ENCODE data around the gene GPX2.
"Not testable (repeated sequence)": the region's sequence is repeated elsewhere in the genome, so short reads cannot be mapped to it uniquely, and the experiment has no call there.

The GPX2 gene

DNA sequence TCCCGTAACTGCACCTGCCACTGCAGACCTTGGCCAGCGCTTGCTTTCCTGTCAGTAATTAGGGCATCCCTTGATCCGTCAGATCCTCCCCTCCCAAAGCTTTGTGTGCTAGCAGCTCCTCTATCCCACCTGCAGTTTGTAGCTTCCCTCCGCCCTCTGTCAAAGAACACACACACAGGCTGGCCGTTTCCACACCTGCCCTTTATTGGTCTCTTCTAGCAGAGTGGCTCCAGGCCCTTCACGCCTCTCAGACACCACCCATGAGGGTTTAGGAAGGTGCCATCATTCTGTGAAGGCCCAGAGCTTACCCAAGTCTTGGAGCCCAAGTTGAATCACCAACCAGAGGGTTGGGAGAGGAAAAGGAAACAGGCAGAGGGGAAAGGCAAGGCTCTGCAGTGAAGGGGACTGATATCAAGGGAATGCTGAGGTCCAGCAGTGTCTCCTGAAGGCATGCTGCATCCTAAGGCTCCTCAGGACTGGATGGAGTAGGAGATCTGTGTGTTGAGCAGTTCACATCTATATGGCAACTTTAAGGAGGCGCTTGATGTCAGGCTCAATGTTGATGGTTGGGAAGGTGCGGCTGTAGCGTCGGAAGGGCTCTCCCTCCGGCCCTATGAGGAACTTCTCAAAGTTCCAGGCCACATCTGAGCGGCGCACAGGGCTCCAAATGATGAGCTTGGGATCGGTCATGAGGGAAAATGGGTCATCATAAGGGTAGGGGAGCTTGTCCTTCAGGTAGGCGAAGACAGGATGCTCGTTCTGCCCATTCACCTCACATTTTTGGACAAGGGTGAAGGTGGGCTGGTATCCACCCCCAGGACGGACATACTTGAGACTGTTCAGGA, 3.4 kb downstream of the GPX2 start:
- no peak for DNase-seq

DNA sequence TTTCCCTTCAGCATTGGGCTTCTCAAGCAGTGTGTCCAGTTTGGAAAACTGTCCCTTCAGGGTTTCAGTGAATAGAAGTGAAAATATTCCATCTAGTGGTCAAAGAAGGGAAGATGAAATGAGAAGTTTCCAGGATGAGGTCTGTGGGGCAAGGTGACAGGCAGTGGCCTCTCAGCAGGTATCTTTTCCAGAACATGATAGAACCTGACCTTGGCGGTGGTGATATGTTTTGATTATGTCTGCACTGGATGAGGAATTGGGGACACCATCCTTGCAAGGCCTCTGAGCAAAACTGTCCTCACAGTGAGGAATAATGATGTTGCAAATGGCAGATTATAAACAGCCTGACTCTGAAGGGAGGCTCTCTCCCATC, 4.7 kb downstream of the GPX2 start:
- no peak for DNase-seq

DNA sequence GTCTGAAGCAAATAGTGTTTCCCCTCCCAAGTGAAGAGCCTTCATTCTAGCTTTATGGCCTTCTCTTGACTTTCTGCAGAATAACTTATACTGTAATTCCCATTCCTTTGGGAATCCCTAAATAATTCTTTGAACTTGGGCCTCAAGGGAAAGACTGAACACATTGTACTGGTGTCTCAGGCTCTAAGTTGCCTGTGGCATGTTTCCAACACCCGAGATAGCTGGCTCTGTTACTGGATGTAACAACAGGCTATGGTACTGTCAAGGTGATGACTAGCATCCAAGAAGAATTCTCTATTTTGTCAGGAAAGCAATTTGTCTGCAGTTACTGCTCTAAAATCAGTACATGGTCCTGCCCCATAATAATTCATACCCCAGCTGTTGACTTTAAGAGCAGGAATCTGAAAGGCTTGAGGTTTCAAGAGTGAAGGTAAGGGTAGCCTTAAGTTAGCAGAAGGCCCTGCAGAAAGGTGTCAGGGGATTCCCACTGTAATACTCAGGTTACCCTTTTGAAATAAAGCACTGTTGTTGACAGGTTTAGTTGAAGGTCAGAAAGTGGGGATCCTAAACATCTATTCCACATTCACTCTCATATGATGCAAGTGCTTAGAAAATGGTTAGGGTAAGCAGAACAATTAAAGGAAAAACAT, 5.2 kb downstream of the GPX2 start:
- DNase-seq, result no peak

- DNase-seq, result no peak
Measured at GRCh38 chr14:64935508-64935907, 7.0 kb downstream of the GPX2 start.

DNA sequence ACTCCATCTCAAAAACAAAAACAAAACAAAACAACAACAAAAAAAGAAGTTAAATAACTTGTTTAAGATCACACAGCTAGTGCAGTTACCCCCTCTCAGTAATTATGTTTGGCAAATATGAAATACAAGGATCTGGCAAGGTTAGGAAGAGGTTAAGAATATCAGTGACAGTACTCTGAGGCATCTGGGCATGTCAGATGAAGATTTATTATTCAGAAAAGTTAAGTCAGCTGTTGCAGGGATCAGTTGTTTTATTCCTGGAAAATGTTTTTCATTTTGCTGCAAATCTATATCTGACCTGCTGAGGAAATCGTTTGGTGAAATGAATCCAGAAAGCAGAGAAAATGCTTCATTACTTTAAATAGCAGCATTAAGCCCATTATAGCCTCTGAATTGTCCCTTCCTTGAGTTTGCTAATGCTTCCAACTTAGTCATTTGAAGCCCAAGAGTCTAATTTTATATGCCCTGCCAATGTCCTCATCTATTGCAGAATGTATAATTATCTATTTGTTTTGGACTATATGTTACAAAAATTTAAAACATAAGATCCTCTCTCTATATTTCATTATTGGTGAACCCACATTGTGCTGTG, 8.1 kb downstream of the GPX2 start:
- no peak for DNase-seq

- DNase-seq, result no peak
Measured at GRCh38 chr14:64932231-64932630, 10.3 kb downstream of the GPX2 start.

DNA sequence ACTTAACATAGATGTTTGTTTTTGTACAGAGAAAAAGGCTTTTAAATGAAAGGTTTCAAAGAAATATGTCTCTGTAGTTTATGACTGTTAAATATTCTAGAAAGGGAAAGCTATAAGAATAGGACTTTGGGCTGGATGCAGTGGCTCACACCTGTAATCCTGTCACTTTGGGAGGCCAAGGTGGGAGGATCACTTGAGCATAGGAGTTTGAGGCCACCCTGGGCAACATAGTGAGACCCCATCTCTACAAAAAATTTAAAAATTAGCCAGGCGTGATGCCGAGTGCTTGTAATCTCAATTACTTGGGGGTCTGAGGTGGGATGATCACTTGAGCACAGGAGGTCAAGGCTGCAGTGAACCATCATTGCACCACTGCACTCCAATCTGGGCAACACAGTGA, 11.4 kb downstream of the GPX2 start:
- no peak for DNase-seq

GRCh38 chr14:64930085-64930843, 12.3 kb downstream of the GPX2 start:
- no peak for DNase-seq

- DNase-seq, result no peak
Measured at GRCh38 chr14:64929014-64929359, 13.6 kb downstream of the GPX2 start.

GRCh38 chr14:64928239-64929013, 14.1 kb downstream of the GPX2 start:
- DNase-seq, result no peak

DNA sequence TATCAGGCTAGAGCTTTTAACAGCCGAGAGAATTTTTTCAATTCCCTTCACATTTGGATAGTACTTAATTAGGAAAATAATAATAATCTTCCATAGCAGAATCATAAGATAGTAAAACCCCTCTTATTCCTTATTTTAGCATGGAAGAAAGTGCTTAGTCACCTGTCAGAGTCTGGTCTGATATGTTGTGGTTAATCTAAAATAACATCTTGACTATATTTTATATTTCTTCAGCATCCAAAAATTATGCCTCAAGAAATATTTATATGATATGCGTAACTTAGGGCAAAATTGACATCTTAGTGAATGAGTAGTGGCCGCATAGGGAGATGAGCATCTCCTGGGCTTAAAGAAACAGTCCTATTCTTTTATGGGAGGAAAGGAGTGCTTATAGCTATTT, 15.5 kb downstream of the GPX2 start:
- no peak for DNase-seq

DNA sequence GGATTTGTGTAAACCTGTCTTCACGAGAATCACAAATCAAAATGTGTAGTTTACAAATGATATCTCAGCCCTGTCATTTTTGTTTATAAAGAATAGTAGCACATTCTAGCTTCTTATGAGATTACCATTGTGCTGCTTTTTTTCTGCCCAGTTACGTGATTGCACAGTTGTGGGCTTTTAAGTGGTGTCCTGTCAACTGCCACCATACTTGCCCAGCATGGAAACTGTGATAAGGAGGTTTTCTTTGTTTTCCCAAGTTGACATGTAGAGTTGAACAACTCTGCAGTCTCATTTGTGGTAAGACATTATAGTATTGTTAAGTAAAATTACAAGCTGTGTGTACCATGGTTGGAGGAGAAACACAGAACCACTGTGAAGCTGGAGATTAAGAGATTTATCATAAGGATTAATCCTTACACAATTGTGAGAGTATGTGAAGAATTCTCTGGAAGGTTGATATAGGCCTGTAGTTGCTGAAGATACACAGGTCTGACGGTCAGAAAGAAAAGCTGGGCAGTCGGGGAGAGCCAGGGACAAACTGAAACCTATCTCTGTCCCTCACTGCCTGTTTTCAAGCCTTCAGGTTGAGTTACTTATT, 16.0 kb downstream of the GPX2 start:
- no peak for DNase-seq

- DNase-seq, result no peak
Measured at GRCh38 chr14:64923015-64923414, 19.5 kb downstream of the GPX2 start.

GRCh38 chr14:64920465-64920864, 22.1 kb downstream of the GPX2 start:
- no peak for DNase-seq

GRCh38 chr14:64919618-64920017, 22.9 kb downstream of the GPX2 start:
- DNase-seq, result no peak

DNA sequence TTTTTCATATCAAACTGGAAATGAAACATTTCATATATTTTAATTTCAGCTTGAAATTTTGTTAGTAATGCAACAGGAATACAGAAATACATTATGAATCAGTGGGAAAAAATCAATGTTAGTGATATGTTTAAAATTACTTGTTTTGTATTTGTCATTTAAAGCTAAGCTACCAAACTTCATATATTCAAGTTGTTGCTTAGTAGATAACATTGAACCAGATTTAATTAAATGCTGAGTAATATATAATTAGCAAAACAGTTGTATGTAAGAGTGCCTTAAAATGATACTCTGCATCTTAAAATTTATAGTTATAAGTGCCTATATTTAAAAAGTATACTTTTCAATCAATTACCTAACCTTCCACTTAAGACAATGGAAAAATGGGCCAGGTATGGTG, 23.3 kb downstream of the GPX2 start:
- no peak for DNase-seq

GRCh38 chr14:64918216-64918615, 24.3 kb downstream of the GPX2 start:
- no peak for DNase-seq

- DNase-seq, result peak; percentile 79
Measured at GRCh38 chr14:64915797-64916196, 26.7 kb downstream of the GPX2 start.

DNA sequence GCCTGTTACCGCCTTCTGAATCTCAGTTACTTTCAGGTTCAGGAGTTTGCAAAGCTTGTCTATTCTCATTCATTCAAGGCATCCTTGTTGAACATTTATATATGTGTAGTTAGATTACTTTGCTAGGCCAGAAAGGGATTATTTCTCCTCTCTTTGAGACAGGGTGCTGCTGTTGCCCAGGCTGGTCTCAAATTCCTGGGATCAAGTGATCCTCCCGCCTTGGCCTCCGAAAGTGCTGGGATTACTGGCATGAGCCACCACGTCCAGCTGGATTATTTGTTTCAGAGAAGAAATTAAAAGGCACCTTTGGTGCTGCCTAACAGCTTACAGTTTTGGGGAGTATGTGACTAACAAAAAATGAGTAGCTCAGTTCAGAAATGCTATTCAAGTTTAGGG, 27.5 kb downstream of the GPX2 start:
- DNase-seq, result no peak

DNA sequence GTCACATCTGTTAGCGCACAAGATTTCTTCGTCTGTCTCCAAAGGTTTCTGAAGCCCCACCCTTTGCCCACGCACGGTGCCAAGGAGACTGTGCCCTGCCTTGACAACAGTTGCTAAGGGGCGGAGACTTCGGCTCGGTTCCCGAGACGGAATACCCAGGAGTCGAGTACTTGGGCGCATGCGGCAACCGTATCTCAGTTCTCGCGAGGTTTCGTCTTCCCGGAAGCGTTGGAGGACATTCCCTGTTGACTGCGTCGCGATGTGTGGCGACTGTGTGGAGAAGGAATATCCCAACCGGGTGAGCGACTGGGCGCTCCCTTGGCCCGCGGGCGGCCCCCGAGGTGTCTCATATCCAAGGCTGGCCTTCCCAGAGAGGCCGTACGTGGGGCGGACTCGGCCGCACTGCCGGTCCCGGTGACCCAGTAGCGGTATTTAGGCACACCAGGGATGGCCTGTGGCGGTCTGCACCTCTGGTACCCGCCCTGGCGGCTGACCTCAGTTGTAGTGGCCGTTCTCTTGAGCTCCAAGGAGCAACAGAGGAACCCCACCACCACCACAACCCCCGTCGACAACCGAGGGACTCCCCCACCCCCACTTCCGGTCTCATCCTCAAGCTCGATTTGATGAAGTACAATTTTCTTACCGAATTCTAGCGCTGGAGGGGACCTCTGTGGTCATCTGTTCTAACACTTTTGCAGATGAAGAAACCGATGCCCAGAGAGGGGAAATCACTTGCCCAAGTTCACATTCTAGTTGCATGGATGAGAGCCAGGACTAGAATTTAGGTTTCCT, 28.1 kb downstream of the GPX2 start, which contains the start of gene CHURC1:
TSS of gene CHURC1 (plus strand) at position 219 of the 792 bp plus-strand sequence. CDS start at position 260, 41 bp downstream.
- DNase-seq, result peak; percentile 99

DNA sequence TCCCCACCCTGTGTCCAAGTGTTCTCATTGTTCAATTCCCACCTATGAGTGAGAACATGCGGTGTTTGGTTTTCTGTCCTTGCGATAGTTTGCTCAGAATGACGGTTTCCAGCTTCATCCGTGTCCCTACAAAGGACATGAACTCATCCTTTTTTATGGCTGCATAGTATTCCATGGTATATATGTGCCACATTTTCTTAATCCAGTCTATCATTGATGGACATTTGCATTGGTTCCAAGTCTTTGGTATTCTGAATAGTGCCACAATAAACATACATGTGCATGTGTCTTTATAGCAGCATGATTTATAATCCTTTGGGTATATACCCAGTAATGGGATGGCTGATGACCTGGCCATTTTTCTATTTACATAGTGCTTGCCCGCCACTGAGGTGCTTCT, 29.1 kb downstream of the GPX2 start:
- not testable (repeated sequence) for DNase-seq

Data from suppressor macrophage treated with lipopolysaccharide for 4 hours (primary cell).